AG10803 (cell line): ENCODE results near the gene GPC1.

Experiments used
- DNase-seq: peaks from one replicate; pipeline ENCODE4 v3.0.0; 2010; ENCODE audit warnings: low read depth
- H3K4me3 ChIP-seq: 2 replicates; pipeline ENCODE4 v1.5.1; 2011; ENCODE audit warnings: mild to moderate bottlenecking, low read length, control low read depth
- TF ChIP-seq, protein P1 (sequence below): conservative IDR thresholded peaks from 2 replicates; pipeline ENCODE4 v1.5.1; 2011; ENCODE audit warnings: mild to moderate bottlenecking, low read length, control low read depth, inconsistent platforms

GPC1 gene

DNA sequence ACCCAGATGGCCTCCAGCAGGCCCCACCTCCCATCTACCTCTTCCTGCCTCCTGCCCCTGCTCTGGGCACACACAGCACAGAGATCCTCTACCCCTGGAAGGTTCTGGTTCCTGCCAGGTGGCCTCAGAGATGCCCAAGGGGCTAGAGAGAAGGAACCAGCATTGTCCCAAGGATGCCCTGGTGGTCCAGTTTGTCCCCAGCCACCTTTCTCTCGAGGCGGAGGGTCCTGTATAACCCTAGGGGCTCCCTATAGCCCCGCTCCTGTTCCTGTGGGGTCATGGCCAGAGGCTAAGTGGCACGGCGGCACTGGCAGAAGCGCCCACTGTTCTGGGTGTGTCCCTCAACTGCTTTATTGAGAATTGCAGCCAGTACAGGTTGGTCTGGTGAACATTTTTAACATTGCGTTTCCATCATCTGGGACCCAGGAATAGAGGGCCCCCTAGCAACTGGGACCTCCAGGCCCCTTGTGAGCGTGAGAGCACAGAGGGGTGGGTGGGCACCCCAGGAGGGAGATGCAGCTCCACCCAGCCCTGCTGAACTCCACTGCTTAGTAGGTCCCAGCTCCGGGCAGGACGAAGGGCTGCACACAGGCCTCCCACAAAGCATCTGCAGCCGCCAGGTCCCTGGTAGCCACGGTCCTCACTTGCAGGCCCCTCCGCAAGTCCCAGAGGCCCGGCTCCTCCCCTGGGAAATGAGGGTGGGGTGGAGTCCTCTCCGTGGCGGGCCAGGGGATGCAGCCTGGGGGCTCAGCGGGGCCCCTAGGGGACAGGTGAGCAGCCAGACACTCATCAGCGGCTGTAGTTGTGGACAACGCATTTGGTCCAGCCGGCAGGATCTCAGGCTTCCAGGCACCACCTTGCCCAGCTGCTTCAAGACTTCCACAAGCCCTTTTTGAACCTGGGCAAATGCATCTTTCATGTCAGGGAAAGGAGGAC lies 33.1 kb downstream of the GPC1 start:
- TF ChIP-seq, protein P1, sequence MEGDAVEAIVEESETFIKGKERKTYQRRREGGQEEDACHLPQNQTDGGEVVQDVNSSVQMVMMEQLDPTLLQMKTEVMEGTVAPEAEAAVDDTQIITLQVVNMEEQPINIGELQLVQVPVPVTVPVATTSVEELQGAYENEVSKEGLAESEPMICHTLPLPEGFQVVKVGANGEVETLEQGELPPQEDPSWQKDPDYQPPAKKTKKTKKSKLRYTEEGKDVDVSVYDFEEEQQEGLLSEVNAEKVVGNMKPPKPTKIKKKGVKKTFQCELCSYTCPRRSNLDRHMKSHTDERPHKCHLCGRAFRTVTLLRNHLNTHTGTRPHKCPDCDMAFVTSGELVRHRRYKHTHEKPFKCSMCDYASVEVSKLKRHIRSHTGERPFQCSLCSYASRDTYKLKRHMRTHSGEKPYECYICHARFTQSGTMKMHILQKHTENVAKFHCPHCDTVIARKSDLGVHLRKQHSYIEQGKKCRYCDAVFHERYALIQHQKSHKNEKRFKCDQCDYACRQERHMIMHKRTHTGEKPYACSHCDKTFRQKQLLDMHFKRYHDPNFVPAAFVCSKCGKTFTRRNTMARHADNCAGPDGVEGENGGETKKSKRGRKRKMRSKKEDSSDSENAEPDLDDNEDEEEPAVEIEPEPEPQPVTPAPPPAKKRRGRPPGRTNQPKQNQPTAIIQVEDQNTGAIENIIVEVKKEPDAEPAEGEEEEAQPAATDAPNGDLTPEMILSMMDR, result no peak
- no peak overlapping the region for H3K4me3 ChIP-seq
- DNase-seq, result no peak

DNA sequence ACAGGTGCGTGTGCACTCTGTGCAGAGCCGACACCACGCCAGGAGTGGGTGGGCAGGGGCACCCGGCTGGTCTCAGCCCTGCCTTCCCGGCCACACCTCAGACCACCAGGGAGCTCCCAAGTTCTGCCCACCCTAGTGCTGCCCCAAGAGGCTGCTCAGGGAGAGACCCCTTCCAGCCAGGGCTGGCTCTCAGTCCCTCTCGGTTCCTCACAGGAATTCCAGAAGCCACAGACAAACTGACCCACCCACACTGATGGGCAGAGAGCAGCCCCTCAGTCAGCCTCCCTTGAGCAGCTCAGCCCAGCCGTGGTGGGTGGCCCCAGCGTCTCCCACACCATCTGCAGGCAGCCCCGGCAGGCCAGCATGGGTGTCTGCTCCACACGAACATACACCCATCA lies 33.8 kb downstream of the GPC1 start:
- no peak for DNase-seq
- TF ChIP-seq, protein P1, result no peak
- H3K4me3 ChIP-seq, result no peak overlapping the region

DNA sequence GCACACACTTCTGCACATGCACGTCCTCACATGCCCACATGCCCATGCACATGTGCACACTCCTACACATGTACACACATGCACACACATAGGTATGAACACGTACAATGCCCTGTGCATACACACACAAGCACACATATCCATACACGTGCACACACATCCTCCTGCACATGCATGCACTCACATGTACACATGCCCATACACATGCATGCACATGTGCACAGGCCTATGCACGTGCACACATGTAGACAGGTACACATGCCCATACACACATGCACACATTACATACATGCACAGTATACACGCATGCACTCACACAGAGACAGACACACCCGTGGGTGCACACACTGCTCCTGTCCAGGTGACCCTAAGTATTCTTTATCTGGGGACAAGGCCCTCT lies 34.3 kb downstream of the GPC1 start:
- H3K4me3 ChIP-seq, result no peak overlapping the region
- TF ChIP-seq, protein P1, result no peak
- DNase-seq, result no peak

DNA sequence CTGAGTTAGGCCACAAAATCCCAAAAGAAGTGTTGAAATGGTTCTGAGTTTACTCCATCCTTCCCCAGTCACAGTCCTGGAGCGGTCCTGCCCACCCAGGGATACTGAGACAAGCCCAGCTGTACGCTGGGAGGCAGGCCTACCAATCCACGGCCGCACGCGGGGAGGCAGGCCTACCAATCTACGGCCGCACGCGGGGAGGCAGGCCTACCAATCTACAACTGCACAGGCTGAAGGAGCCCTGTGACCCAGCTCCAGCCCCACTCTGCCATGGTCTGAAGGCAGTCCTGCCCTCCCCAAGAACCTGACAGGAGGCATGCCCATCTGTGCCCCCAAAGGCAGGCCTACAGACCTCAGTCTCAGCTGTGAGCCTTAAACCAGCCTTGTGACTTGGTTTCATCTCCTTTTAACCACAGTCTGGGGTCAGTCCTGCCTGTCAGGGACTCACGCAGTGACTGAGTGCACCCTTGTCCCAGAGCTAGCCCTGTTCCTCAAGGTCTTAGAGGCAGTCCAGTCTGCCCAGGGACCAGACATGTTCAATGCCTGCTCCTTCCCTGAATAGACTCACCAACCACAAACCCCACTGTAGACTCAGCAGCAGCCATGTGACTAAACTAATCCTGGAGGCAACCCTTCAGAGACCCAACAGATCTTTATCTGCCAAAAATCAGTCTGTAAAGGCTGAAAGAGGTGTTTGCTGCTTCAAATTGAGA lies 36.8 kb downstream of the GPC1 start:
- TF ChIP-seq, protein P1, result no peak
- no peak for DNase-seq
- no peak overlapping the region for H3K4me3 ChIP-seq

DNA sequence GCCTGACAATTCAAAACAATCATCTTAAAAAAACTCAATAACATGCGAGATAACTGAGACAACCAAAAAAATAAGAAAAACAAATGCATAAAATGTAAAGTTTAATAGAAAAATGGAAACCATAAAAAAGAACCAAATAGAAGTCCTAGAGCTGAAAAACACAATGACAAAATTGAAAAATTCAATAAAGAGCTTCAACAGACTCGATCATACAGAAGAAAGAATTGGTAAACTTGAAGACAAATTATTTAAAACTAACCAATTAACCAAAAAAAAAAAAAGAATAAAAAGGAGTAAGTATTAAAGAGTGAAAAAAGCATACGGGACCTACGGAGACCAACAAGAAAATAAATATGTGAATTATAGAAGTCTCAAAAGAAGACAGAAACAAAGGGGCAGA lies 37.7 kb downstream of the GPC1 start:
- TF ChIP-seq, protein P1, result no peak
- no peak for DNase-seq
- no peak overlapping the region for H3K4me3 ChIP-seq

DNA sequence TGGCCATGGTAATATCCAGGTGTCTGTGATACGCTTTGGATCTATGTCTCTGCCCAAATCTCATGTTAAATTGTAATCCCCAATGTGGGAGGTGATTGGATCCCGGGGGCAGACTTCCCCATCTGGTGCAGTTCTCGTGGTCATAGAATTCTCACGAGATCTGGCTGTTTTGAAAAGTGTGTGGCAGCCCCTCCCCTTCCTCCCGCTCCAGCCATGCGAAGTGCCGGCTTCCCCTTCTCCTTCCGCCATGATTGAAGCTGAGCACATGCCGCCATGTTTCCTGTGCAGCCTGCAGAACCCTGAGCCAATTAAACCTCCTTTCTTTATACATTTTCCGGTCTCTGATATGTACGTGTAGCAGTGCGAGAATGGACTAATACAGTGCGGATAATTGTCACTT lies 42.5 kb downstream of the GPC1 start:
- no peak for DNase-seq
- TF ChIP-seq, protein P1, result no peak
- no peak overlapping the region for H3K4me3 ChIP-seq
